ENCODE results near the gene SLC47A1. TPM values are rescaled to one million over a fixed set of nuclear protein-coding genes. Genes with fewer than 3 reads are reported as not detected.
"Not testable (repeated sequence)": the region's sequence is repeated elsewhere in the genome, so short reads cannot be mapped to it uniquely, and the experiment has no call there.

The SLC47A1 gene
- polyA plus RNA-seq, 4 donors: 6.3 to 27.1 (median 15.1) TPM

DNA sequence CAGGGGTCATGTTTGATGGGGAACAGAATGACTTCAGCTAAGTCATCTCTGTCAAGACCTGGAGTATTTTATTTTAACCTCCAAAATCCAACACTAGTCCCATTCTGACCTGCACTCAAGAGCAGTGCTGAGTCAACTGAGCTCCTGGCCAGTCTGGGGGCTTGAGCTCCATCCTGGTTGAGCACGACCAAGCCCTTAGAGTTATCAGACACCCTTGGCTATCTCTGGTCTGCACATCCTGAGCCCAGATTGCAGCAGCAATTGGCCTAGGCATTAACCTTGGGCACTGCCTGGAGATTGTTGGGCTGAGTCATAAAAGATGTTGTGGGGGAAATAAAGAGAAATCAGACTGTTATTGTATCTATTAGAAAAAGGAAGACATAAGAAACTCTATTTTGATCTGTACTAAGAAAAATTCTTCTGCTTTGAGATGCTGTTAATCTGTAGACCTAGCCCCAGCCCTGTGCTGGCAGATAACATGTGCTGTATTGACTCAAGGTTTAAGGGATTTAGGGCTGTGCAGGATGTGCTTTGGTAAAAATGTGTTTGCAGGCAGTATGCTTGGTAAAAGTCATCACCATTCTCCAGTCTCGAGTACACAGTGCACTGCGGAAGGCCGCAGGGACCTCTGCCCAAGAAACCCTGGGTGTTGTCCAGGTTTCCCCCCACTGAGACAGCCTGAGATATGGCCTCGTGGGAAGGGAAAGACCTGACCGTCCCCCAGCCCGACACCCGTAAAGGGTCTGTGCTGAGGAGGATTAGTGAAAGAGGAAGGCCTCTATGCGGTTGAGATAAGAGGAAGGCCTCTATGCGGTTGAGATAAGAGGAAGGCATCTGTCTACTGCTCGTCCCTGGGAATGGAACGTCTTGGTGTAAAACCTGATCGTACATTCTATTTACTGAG lies 14.0 kb upstream of the SLC47A1 start:
- DNase-seq (ENCODE audit: low read depth in 4 of 4, low spot score in 3 of 4): not testable (repeated sequence)

- no peak for DNase-seq (ENCODE audit: low read depth in 4 of 4, low spot score in 3 of 4)
Observed at GRCh38 chr17:19520641-19521040, 13.0 kb upstream of the SLC47A1 start.

DNA sequence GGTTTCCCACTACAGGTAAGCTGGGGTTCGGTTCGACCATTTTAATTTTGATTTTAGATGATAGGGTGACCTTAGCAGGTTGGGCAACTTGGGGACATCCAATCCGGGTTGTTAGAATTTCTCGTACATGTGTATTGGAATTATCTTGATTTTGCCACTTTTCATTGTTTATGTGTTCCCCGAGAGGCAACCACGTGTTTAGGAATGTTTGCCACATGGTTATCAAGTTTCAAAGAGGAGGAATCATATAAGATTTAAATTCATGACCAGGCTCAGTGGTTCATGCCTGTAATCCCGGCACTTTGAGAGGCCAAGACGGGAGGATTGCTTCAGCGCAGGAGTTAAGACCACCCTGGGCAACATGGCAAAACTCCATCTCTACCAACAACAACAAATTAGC lies 10.0 kb upstream of the SLC47A1 start:
- DNase-seq (ENCODE audit: low read depth in 4 of 4, low spot score in 3 of 4): no peak

- DNase-seq (ENCODE audit: low read depth in 4 of 4, low spot score in 3 of 4): not testable (repeated sequence)
Observed at GRCh38 chr17:19526950-19527349, 6.7 kb upstream of the SLC47A1 start.

GRCh38 chr17:19531780-19532501 lies 1.7 kb upstream of the SLC47A1 start:
- DNase-seq (ENCODE audit: low read depth in 4 of 4, low spot score in 3 of 4): no peak

DNA sequence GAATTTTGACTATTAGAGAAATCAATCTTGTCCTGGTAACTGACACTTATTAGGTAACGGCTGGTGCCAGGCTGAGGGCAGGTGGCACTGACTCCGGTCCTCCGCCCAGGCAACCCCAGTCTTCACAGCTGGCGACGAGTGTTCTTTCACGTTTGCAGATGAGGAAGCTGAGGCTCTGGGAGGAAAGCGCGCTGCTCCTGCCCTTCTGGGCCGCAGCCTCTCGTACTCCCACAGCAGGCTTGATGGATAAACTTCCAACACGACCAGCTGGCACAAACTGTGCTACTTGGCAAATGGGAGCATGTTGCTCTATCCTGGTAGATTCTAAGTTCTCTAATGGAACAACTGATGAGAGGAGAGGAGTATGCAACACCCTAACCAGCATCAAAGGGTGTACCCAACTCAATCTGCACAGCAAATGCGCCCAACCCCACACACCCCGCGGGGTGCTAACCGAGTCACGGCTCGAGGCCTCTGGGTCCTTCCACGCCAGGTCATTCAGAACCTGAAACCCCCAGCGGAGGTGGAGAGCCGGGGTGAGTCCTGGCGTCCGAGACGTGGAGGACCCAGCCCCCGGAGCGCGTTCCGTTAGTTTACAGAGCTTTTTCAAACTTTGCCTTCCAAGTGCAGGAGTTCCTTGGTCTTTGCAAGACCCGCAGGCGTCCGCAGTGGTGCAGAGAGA lies 477 bp upstream of the SLC47A1 start:
- DNase-seq (ENCODE audit: low read depth in 4 of 4, low spot score in 3 of 4): no peak

GRCh38 chr17:19534562-19535149 lies 1.0 kb downstream of the SLC47A1 start:
- no peak for DNase-seq (ENCODE audit: low read depth in 4 of 4, low spot score in 3 of 4)

- peak in 1 of 4 donors; percentile 32 for DNase-seq (ENCODE audit: low read depth in 4 of 4, low spot score in 3 of 4)
Observed at GRCh38 chr17:19537111-19537510, 3.5 kb downstream of the SLC47A1 start.

GRCh38 chr17:19538095-19539039 lies 4.7 kb downstream of the SLC47A1 start:
- DNase-seq (ENCODE audit: low read depth in 4 of 4, low spot score in 3 of 4): no peak

- DNase-seq (ENCODE audit: low read depth in 4 of 4, low spot score in 3 of 4): no peak
Observed at GRCh38 chr17:19539040-19539399, 5.4 kb downstream of the SLC47A1 start.

DNA sequence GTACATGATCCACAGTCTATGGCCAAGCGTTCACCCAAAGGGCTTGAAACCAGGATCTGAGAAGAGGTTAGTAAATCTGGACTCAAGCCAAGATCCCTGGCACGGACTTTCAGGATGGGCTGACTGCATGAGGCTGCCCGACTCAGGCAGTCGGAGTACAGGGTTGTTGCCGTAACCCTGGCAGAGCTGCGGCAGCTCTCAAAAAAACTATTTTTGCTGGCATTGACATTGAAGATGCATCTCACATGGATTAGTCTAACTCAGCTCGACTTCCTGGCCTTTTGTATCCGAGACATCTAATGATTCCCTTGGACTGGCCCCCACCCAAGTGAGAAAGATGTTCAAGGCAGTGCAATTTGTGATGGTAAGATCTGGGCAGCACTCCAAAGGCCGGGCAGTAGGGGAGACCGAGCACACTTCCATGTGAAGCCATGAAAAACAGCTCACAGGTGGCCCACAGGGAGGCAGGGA lies 6.2 kb downstream of the SLC47A1 start:
- no peak for DNase-seq (ENCODE audit: low read depth in 4 of 4, low spot score in 3 of 4)

DNA sequence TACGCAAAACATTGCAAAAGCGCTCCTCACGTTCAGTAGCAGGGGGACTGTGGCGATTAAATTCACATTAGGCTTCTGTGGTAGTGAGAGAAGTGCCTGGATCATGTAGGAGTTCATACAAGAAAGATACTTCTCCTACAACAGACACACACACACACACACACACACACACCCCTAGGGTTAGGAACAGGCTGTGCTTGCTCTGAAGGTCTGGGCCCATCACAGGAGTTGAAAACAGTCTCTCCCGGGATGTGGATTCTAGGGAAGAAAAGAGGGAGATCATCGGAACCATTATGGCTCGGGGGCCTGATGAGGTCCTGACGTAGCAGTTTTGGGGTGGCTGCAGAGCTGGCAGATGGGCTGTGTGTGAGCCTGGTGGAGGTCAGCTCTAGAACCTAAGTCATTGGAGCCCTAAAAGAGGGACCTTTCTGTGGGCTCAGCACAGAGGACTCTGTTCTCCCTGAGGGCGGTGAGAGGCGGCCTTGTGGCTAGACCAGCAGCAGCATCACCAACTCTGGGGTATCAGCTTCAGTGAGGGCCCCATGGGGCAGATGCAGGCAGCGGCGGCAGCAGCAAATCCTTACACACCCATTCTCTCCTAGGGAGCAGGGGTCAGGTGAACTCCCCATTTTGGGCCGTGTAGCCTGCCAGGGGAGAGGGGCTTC lies 7.2 kb downstream of the SLC47A1 start:
- DNase-seq (ENCODE audit: low read depth in 4 of 4, low spot score in 3 of 4): no peak

- no peak for DNase-seq (ENCODE audit: low read depth in 4 of 4, low spot score in 3 of 4)
Observed at GRCh38 chr17:19541445-19541844, 7.8 kb downstream of the SLC47A1 start.

GRCh38 chr17:19542247-19542646 lies 8.6 kb downstream of the SLC47A1 start:
- DNase-seq (ENCODE audit: low read depth in 4 of 4, low spot score in 3 of 4): no peak

DNA sequence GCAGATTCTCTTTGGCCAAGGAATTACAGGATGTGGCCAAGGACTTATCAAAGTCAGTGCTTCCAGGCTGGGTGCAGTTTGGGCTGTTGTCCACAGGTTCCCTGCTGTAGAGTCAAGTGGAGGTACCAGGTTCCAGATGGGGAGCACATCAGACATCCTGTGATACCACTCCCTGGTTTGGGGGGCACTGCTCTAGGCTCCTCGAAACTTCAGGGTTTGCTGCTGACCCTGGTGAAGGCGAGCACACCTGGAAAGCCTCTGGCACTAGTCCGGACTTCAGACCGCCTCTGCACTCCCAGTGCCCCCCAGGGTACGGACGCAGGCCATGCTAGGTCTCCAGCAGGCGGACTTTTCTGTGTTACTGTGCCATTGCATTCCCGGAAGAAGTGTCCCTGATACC lies 10.7 kb downstream of the SLC47A1 start:
- DNase-seq (ENCODE audit: low read depth in 4 of 4, low spot score in 3 of 4): no peak

DNA sequence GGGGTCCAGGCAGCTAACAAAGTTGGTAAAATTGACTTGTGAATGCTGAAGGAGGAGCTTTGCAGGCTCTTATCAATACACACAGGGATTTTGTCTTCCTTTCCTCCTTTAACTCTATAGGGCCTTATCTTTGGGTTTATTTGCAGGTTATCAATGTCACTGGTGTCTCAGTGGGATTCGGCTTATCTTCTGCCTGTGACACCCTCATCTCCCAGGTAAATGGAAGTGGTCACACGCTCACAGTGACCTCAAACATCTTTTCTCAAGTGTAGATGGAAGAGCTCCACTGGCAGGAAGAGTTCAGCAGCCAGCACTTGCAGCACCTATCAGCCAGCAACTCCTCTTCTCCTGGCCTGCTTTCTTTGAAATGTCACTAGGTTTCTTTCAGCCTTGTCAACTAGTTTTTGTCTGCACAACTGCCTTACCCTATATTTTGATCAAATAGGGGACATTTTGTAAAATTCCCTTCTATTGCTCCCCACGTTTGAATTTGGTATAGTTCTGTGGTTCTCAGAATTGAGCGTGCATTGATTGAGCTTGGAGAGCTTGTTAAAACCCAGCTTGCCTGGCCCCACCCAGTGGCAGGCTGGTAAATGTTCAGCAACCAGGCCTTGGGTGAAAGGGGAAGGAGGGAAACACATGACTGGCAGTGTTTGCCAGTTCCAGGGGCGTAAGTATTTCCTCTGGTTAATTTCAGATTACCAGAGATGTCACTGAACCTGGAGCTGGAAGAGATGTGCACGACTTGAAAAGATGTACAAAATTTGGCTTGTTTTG lies 12.8 kb downstream of the SLC47A1 start:
- DNase-seq (ENCODE audit: low read depth in 4 of 4, low spot score in 3 of 4): no peak

DNA sequence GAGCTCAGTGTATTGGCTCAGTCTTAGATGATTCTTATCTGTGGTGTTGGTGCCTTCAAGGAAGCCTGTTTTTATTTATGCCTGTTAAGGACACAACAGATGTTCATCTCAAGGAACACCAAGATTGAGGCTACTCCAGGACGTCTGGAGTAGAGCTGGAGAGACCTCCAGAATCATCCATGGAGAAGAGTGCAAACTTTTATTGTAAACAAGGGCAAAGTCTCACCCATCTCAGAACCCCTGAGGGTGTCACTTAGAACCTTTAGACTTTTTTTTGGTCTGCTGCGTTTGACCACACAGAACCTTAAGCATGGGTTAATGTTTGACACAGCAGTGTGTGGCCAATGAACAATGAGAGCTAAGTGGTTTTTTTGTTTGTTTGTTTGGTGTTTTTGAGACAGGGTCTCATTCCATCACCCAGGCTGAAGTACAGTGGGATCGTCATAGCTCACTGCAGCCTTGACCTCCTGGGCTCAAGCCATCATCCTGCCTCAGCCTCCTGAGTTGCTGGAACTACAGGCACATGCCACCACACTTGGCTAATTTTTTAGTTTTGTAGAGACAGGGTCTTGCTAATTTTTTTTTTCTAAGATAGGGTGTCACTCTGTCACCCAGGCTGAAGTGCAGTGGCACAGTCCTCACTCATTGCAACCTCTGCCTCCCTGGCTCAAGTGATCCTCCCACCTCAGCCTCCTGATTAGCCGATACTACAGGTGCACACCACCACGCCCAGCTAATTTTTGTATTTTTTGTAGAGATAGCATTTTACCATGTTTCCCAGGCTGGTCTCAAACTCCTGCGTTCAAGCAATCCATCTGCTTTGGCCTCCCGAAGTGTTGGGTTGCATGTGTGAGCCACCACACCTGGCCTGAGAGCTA lies 16.3 kb downstream of the SLC47A1 start:
- DNase-seq (ENCODE audit: low read depth in 4 of 4, low spot score in 3 of 4): no peak

All from left renal pelvis (tissue), 4 donors.